ENCODE data around the gene CEP162.

The CEP162 gene

DNA sequence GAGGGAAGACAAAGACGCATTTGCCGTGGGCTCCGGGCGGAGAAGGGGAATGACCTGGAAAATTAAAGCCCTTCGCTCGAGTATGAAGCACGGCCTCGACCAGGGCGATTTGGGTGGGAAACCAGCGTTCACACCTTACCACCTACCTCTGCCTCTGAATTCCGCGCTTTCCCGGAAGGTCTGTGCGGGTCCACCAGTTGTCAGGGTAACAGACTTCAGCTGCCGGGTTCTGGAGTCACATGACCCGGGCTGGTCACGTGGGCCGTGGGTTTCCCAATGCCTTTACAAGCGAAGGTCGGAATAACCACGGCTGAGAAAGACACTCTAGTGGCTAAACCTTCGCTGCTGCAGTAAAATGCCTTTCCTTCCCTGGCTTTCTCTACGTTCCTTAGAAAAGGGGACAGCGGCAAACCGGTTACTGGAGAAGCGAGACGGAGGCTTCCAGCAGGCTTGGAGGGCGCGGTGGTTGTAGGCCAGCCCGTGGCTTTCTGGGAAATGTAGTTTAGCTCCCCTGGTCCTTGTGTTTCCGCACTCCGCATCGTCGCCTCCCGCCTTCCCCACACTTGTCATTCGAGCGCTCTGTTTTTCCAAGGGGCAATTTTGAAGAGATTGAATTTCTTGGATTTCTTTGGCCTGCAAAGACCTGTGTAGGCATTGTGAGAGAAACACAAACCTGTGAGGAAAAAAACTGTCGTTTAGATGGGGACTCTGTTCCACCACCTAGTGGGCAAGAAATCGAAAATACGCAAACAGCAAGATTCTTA is at the start of gene CEP162 (continued):
- TF ChIP-seq GLI4 (tag by site-specific recombination; IDR thresholded peaks at IDR 0.05) (no peak), ZNF266 (tag by site-specific recombination; IDR thresholded peaks at IDR 0.05; ENCODE audit: low read depth) (no peak), ZNF544 (tag by site-specific recombination; IDR thresholded peaks at IDR 0.05) (no peak), ZNF843 (tag by site-specific recombination; IDR thresholded peaks at IDR 0.05) (no peak; the same call in none of the 2 replicates), ZNF214 (tag by site-specific recombination; IDR thresholded peaks at IDR 0.05; ENCODE audit: borderline replicate concordance) (no peak), ZBTB7A (tag by site-specific recombination; IDR thresholded peaks at IDR 0.05; ENCODE audit: low read depth) (no peak), ZNF23 (tag by site-specific recombination; IDR thresholded peaks at IDR 0.05; ENCODE audit: borderline replicate concordance) (no peak), ZNF600 (tag by site-specific recombination; IDR thresholded peaks at IDR 0.05) (0 out of 2 replicates have a peak, but pooled peaks have one; percentile 64), ZNF10 (tag by site-specific recombination; IDR thresholded peaks at IDR 0.05) (no peak; the same call in 1 of the 2 replicates), ZNF76 (tag by site-specific recombination; IDR thresholded peaks at IDR 0.05; ENCODE audit: borderline replicate concordance, low read depth) (peak; percentile 99), ZNF202 (tag by site-specific recombination; IDR thresholded peaks at IDR 0.05; ENCODE audit: borderline replicate concordance) (no peak), ZNF16 (tag by site-specific recombination; IDR thresholded peaks at IDR 0.05; ENCODE audit: low read depth) (no peak), ZNF623 (tag by site-specific recombination; IDR thresholded peaks at IDR 0.05) (no peak), ZNF335 (tag by site-specific recombination; conservative IDR thresholded peaks at IDR 0.05) (peak; percentile 100), ZFP69B (tag by site-specific recombination; IDR thresholded peaks at IDR 0.05) (peak; percentile 98), ZNF133 (tag by site-specific recombination; IDR thresholded peaks at IDR 0.05) (no peak), SETDB1 (IDR thresholded peaks at IDR 0.05; ENCODE audit: insufficient read length, low read length) (no peak), ZNF132 (tag by site-specific recombination; IDR thresholded peaks at IDR 0.05; ENCODE audit: borderline replicate concordance) (no peak), SP2 (tag by site-specific recombination; IDR thresholded peaks at IDR 0.05) (peak; percentile 55), ZNF660 (tag by site-specific recombination; IDR thresholded peaks at IDR 0.05) (0 out of 2 replicates have a peak, but pooled peaks have one; percentile 42), GLIS1 (tag by site-specific recombination; IDR thresholded peaks at IDR 0.05) (no peak; the same call in 1 of the 2 replicates), ZNF391 (tag by site-specific recombination; IDR thresholded peaks at IDR 0.05; ENCODE audit: borderline replicate concordance, low read depth) (no peak; the same call in 1 of the 2 replicates), ZFP3 (tag by site-specific recombination; IDR thresholded peaks at IDR 0.05; ENCODE audit: low read depth) (no peak)
- TF ChIP-seq, protein P1, sequence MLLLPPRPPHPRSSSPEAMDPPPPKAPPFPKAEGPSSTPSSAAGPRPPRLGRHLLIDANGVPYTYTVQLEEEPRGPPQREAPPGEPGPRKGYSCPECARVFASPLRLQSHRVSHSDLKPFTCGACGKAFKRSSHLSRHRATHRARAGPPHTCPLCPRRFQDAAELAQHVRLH (tag by site-specific recombination; IDR thresholded peaks at IDR 0.05): peak; percentile 98
- TF ChIP-seq, protein P2, sequence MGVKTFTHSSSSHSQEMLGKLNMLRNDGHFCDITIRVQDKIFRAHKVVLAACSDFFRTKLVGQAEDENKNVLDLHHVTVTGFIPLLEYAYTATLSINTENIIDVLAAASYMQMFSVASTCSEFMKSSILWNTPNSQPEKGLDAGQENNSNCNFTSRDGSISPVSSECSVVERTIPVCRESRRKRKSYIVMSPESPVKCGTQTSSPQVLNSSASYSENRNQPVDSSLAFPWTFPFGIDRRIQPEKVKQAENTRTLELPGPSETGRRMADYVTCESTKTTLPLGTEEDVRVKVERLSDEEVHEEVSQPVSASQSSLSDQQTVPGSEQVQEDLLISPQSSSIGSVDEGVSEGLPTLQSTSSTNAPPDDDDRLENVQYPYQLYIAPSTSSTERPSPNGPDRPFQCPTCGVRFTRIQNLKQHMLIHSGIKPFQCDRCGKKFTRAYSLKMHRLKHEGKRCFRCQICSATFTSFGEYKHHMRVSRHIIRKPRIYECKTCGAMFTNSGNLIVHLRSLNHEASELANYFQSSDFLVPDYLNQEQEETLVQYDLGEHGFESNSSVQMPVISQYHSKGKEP (tag by site-specific recombination; IDR thresholded peaks at IDR 0.05): peak; percentile 42; the same call in 1 of the 2 replicates
- TF ChIP-seq, protein P3, sequence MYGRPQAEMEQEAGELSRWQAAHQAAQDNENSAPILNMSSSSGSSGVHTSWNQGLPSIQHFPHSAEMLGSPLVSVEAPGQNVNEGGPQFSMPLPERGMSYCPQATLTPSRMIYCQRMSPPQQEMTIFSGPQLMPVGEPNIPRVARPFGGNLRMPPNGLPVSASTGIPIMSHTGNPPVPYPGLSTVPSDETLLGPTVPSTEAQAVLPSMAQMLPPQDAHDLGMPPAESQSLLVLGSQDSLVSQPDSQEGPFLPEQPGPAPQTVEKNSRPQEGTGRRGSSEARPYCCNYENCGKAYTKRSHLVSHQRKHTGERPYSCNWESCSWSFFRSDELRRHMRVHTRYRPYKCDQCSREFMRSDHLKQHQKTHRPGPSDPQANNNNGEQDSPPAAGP (tag by site-specific recombination; IDR thresholded peaks at IDR 0.05): peak; percentile 83; the same call in 1 of the 2 replicates
- TF ChIP-seq, protein P4, sequence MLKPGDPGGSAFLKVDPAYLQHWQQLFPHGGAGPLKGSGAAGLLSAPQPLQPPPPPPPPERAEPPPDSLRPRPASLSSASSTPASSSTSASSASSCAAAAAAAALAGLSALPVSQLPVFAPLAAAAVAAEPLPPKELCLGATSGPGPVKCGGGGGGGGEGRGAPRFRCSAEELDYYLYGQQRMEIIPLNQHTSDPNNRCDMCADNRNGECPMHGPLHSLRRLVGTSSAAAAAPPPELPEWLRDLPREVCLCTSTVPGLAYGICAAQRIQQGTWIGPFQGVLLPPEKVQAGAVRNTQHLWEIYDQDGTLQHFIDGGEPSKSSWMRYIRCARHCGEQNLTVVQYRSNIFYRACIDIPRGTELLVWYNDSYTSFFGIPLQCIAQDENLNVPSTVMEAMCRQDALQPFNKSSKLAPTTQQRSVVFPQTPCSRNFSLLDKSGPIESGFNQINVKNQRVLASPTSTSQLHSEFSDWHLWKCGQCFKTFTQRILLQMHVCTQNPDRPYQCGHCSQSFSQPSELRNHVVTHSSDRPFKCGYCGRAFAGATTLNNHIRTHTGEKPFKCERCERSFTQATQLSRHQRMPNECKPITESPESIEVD (tag by site-specific recombination; IDR thresholded peaks at IDR 0.05): peak; percentile 77
- TF ChIP-seq, protein P5, sequence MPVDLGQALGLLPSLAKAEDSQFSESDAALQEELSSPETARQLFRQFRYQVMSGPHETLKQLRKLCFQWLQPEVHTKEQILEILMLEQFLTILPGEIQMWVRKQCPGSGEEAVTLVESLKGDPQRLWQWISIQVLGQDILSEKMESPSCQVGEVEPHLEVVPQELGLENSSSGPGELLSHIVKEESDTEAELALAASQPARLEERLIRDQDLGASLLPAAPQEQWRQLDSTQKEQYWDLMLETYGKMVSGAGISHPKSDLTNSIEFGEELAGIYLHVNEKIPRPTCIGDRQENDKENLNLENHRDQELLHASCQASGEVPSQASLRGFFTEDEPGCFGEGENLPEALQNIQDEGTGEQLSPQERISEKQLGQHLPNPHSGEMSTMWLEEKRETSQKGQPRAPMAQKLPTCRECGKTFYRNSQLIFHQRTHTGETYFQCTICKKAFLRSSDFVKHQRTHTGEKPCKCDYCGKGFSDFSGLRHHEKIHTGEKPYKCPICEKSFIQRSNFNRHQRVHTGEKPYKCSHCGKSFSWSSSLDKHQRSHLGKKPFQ (tag by site-specific recombination; IDR thresholded peaks at IDR 0.05): peak; percentile 89
- TF ChIP-seq, protein P6, sequence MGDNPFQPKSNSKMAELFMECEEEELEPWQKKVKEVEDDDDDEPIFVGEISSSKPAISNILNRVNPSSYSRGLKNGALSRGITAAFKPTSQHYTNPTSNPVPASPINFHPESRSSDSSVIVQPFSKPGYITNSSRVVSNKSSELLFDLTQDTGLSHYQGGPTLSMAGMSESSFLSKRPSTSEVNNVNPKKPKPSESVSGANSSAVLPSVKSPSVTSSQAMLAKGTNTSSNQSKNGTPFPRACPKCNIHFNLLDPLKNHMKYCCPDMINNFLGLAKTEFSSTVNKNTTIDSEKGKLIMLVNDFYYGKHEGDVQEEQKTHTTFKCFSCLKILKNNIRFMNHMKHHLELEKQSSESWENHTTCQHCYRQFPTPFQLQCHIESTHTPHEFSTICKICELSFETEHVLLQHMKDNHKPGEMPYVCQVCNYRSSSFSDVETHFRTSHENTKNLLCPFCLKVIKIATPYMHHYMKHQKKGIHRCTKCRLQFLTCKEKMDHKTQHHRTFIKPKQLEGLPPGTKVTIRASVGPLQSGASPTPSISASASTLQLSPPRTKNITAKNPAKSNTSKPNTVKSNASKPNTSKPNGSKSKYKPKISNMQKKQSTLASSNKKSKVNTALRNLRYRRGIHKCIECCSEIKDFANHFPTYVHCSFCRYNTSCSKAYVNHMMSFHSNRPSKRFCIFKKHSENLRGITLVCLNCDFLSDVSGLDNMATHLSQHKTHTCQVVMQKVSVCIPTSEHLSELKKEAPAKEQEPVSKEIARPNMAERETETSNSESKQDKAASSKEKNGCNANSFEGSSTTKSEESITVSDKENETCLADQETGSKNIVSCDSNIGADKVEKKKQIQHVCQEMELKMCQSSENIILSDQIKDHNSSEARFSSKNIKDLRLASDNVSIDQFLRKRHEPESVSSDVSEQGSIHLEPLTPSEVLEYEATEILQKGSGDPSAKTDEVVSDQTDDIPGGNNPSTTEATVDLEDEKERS (tag by site-specific recombination; IDR thresholded peaks at IDR 0.05): no peak

Measured in HEK293 (cell line).